Measurements from ENCODE around the gene DOCK4. TPM values are rescaled to one million over a fixed set of nuclear protein-coding genes. Genes with fewer than 3 reads are reported as not detected.
A peak's percentile ranks its signal among the peaks of the same experiment; 100 is the strongest.

DOCK4 gene
- total RNA-seq, 1 experiment from 2014 or later = 0.30 TPM

GRCh38 chr7:112203365-112203739 is 2.8 kb downstream of the DOCK4 start:
- no peak for DNase-seq
- no peaks in the 10 kb centered on the region for H3K36me3 ChIP-seq
- no peaks in the 10 kb centered on the region for H3K9me3 ChIP-seq
- H3K4me3 ChIP-seq = peak overlapping the region; percentile 74; the same call in 1 of the 2 replicates
- H3K27me3 ChIP-seq = no peaks in the 10 kb centered on the region

- DNase-seq = no peak
- H3K9me3 ChIP-seq = no peaks in the 10 kb centered on the region
- H3K4me3 ChIP-seq = no peak overlapping the region
Observed at GRCh38 chr7:112202816-112203215, 3.4 kb downstream of the DOCK4 start.

GRCh38 chr7:112201839-112202238 is 4.4 kb downstream of the DOCK4 start:
- Histone ChIP-seq H3K36me3 (no peaks in the 10 kb centered on the region), H3K27me3 (no peaks in the 10 kb centered on the region), H3K9me3 (no peaks in the 10 kb centered on the region), H3K4me3 (no peak overlapping the region)
- DNase-seq = no peak

More at GRCh38 chr7:112202816-112203215, 3.4 kb downstream of the DOCK4 start:
- H3K36me3 ChIP-seq = no peaks in the 10 kb centered on the region
- no peaks in the 10 kb centered on the region for H3K27me3 ChIP-seq

GRCh38 chr7:112201411-112201810 is 4.8 kb downstream of the DOCK4 start:
- no peak for DNase-seq
- H3K9me3 ChIP-seq = no peaks in the 10 kb centered on the region
- no peaks in the 10 kb centered on the region for H3K36me3 ChIP-seq
- H3K27me3 ChIP-seq = no peaks in the 10 kb centered on the region
- H3K4me3 ChIP-seq = no peak overlapping the region

GRCh38 chr7:112199672-112200071 is 6.5 kb downstream of the DOCK4 start:
- Histone ChIP-seq H3K36me3 (no peaks in the 10 kb centered on the region), H3K27me3 (no peaks in the 10 kb centered on the region), H3K9me3 (no peaks in the 10 kb centered on the region), H3K4me3 (no peak overlapping the region)
- no peak for DNase-seq

GRCh38 chr7:112199035-112199655 is 7.1 kb downstream of the DOCK4 start:
- no peak for DNase-seq
- H3K27me3 ChIP-seq = no peaks in the 10 kb centered on the region
- no peak overlapping the region for H3K4me3 ChIP-seq
- H3K9me3 ChIP-seq = no peaks in the 10 kb centered on the region
- no peaks in the 10 kb centered on the region for H3K36me3 ChIP-seq

- Histone ChIP-seq H3K4me3 (no peak overlapping the region), H3K36me3 (no peaks in the 10 kb centered on the region), H3K9me3 (no peaks in the 10 kb centered on the region), H3K27me3 (no peaks in the 10 kb centered on the region)
- no peak for DNase-seq
Observed at GRCh38 chr7:112197322-112197721, 8.9 kb downstream of the DOCK4 start.

- Histone ChIP-seq H3K27me3 (no peaks in the 10 kb centered on the region), H3K4me3 (no peak overlapping the region), H3K36me3 (no peaks in the 10 kb centered on the region), H3K9me3 (no peaks in the 10 kb centered on the region)
- no peak for DNase-seq
Observed at GRCh38 chr7:112195717-112196116, 10.5 kb downstream of the DOCK4 start.

- H3K27me3 ChIP-seq = no peaks in the 10 kb centered on the region
- no peaks in the 10 kb centered on the region for H3K9me3 ChIP-seq
- no peak overlapping the region for H3K4me3 ChIP-seq
- no peaks in the 10 kb centered on the region for H3K36me3 ChIP-seq
- DNase-seq = no peak
Observed at GRCh38 chr7:112193915-112194502, 12.2 kb downstream of the DOCK4 start.

GRCh38 chr7:112192236-112193154 is 13.7 kb downstream of the DOCK4 start:
- Histone ChIP-seq H3K9me3 (no peaks in the 10 kb centered on the region), H3K27me3 (no peaks in the 10 kb centered on the region), H3K4me3 (no peak overlapping the region), H3K36me3 (no peaks in the 10 kb centered on the region)
- DNase-seq = peak; percentile 12

- Histone ChIP-seq H3K4me3 (no peak overlapping the region), H3K27me3 (no peaks in the 10 kb centered on the region)
- no peak for DNase-seq
Observed at GRCh38 chr7:112190120-112190519, 16.1 kb downstream of the DOCK4 start.

GRCh38 chr7:112189691-112190090 is 16.5 kb downstream of the DOCK4 start:
- no peaks in the 10 kb centered on the region for H3K36me3 ChIP-seq
- H3K27me3 ChIP-seq = no peaks in the 10 kb centered on the region
- H3K4me3 ChIP-seq = no peak overlapping the region
- no peak for DNase-seq
- H3K9me3 ChIP-seq = no peaks in the 10 kb centered on the region

More at GRCh38 chr7:112190120-112190519, 16.1 kb downstream of the DOCK4 start:
- Histone ChIP-seq H3K36me3 (no peaks in the 10 kb centered on the region), H3K9me3 (no peaks in the 10 kb centered on the region)

- Histone ChIP-seq H3K36me3 (no peaks in the 10 kb centered on the region), H3K4me3 (no peak overlapping the region), H3K9me3 (no peaks in the 10 kb centered on the region), H3K27me3 (no peaks in the 10 kb centered on the region)
- no peak for DNase-seq
Observed at GRCh38 chr7:112188257-112188656, 17.9 kb downstream of the DOCK4 start.

- no peaks in the 10 kb centered on the region for H3K9me3 ChIP-seq
- H3K27me3 ChIP-seq = no peaks in the 10 kb centered on the region
- no peaks in the 10 kb centered on the region for H3K36me3 ChIP-seq
- no peak for DNase-seq
- H3K4me3 ChIP-seq = no peak overlapping the region
Observed at GRCh38 chr7:112186300-112186699, 19.9 kb downstream of the DOCK4 start.

GRCh38 chr7:112185005-112185834 is 21.0 kb downstream of the DOCK4 start:
- H3K9me3 ChIP-seq = no peaks in the 10 kb centered on the region
- no peak for DNase-seq
- no peaks in the 10 kb centered on the region for H3K36me3 ChIP-seq
- H3K27me3 ChIP-seq = no peaks in the 10 kb centered on the region
- no peak overlapping the region for H3K4me3 ChIP-seq

GRCh38 chr7:112184455-112184854 is 21.7 kb downstream of the DOCK4 start:
- H3K9me3 ChIP-seq = no peaks in the 10 kb centered on the region
- no peak overlapping the region for H3K4me3 ChIP-seq
- no peak for DNase-seq
- H3K36me3 ChIP-seq = no peaks in the 10 kb centered on the region
- no peaks in the 10 kb centered on the region for H3K27me3 ChIP-seq

GRCh38 chr7:112183266-112183665 is 22.9 kb downstream of the DOCK4 start:
- Histone ChIP-seq H3K27me3 (no peaks in the 10 kb centered on the region), H3K4me3 (no peak overlapping the region), H3K9me3 (no peaks in the 10 kb centered on the region), H3K36me3 (no peaks in the 10 kb centered on the region)
- DNase-seq = no peak

Measured in MG63 (cell line).